ENCODE results near the gene SGSM2. TPM values are rescaled to one million over a fixed set of nuclear protein-coding genes. Genes with fewer than 3 reads are reported as not detected.

SGSM2 gene
- polyA plus RNA-seq, 2 donors, result 51.6 to 149 TPM

DNA sequence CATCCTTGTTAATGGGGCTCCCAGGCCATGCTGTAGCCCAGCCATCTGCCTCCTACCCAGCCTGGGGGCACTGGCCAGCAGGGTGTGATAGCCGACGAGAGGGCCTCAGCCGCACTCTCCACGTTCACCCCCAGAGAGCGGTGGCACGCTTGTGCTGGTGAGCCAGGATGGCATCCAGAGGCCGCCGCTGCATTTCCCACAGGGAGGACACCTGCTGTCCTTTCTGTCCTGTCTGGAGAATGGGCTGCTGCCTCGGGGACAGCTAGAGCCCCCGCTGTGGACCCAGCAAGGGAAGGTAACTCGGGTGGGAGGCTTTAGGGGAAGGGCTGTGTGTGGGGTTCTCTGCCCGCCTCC is 27.4 kb downstream of the SGSM2 start:
- H3K27ac ChIP-seq (ENCODE audit: low read depth in 2 of 2, low read length in 1 of 2), result no peak overlapping the region
- H3K36me3 ChIP-seq (ENCODE audit: control insufficient read depth in 2 of 2, insufficient read depth in 2 of 2, low read length in 1 of 2), result peaks cover 9 to 42% of the 10 kb centered on the region in 2 donors
- peaks cover 0 to 1% of the 10 kb centered on the region in 2 donors for H3K9me3 ChIP-seq (ENCODE audit: control insufficient read depth in 2 of 2, insufficient read depth in 1 of 2, low read depth in 1 of 2, low read length in 1 of 2)
- H3K4me1 ChIP-seq (ENCODE audit: control insufficient read depth in 2 of 2, insufficient read depth in 2 of 2, low read length in 1 of 2), result peaks cover 2 to 7% of the 10 kb centered on the region in 2 donors
- no peak overlapping the region for H3K4me3 ChIP-seq (ENCODE audit: low read depth in 1 of 2, low read length in 2 of 2)
- WGBS, 2 donors, result 92% methylated on average over 12 of the region's 12 CpGs
- H3K27me3 ChIP-seq (ENCODE audit: control insufficient read depth in 1 of 2, insufficient read depth in 2 of 2, low read length in 2 of 2), result no peaks in the 10 kb centered on the region

- 95 to 97% methylated on average over 20 of the region's 20 CpGs for WGBS, 2 donors
- peaks cover 9 to 46% of the 10 kb centered on the region in 2 donors for H3K36me3 ChIP-seq (ENCODE audit: control insufficient read depth in 2 of 2, insufficient read depth in 2 of 2, low read length in 1 of 2)
These were observed 27.8 kb downstream of the SGSM2 start for GRCh38 chr17:2365132-2365531.

GRCh38 chr17:2366747-2367494 is 29.6 kb downstream of the SGSM2 start:
- H3K4me3 ChIP-seq (ENCODE audit: low read depth in 1 of 2, low read length in 2 of 2), result no peak overlapping the region
- H3K27me3 ChIP-seq (ENCODE audit: control insufficient read depth in 1 of 2, insufficient read depth in 2 of 2, low read length in 2 of 2), result no peaks in the 10 kb centered on the region
- H3K36me3 ChIP-seq (ENCODE audit: control insufficient read depth in 2 of 2, insufficient read depth in 2 of 2, low read length in 1 of 2), result peaks cover 13 to 44% of the 10 kb centered on the region in 2 donors
- H3K27ac ChIP-seq (ENCODE audit: low read depth in 2 of 2, low read length in 1 of 2), result no peak overlapping the region
- peaks cover 0 to 7% of the 10 kb centered on the region in 2 donors for H3K4me1 ChIP-seq (ENCODE audit: control insufficient read depth in 2 of 2, insufficient read depth in 2 of 2, low read length in 1 of 2)
- 83 to 87% methylated on average over 26 of the region's 26 CpGs for WGBS, 2 donors
- peaks cover 0 to 1% of the 10 kb centered on the region in 2 donors for H3K9me3 ChIP-seq (ENCODE audit: control insufficient read depth in 2 of 2, insufficient read depth in 1 of 2, low read depth in 1 of 2, low read length in 1 of 2)

More at GRCh38 chr17:2365132-2365531, 27.8 kb downstream of the SGSM2 start:
- Histone ChIP-seq H3K27me3 (ENCODE audit: control insufficient read depth in 1 of 2, insufficient read depth in 2 of 2, low read length in 2 of 2) (no peaks in the 10 kb centered on the region), H3K4me1 (ENCODE audit: control insufficient read depth in 2 of 2, insufficient read depth in 2 of 2, low read length in 1 of 2) (peaks cover 2 to 7% of the 10 kb centered on the region in 2 donors), H3K4me3 (ENCODE audit: low read depth in 1 of 2, low read length in 2 of 2) (no peak overlapping the region), H3K27ac (ENCODE audit: low read depth in 2 of 2, low read length in 1 of 2) (no peak overlapping the region), H3K9me3 (ENCODE audit: control insufficient read depth in 2 of 2, insufficient read depth in 1 of 2, low read depth in 1 of 2, low read length in 1 of 2) (peaks cover 0 to 1% of the 10 kb centered on the region in 2 donors)

DNA sequence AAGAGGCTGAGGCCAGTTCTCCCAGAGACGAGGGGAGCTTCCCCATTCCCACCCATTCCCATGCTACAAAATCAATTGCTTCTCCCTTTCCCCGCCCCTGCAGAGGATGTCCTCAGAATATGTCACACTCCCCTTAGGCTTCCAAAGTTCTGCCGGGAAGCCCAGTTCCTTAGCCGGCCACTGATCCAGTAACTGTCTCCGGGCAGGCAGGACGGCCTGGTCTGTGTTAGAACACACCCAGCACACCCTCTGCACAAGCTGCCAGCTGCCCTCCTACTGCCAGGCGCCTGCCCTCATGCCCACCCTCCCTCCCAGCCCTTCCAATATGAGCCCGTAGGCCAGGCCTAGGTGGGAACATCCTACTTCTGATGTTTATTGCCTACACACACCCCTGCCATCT is 31.1 kb downstream of the SGSM2 start:
- Histone ChIP-seq H3K27me3 (ENCODE audit: control insufficient read depth in 1 of 2, insufficient read depth in 2 of 2, low read length in 2 of 2) (no peaks in the 10 kb centered on the region), H3K4me3 (ENCODE audit: low read depth in 1 of 2, low read length in 2 of 2) (no peak overlapping the region), H3K9me3 (ENCODE audit: control insufficient read depth in 2 of 2, insufficient read depth in 1 of 2, low read depth in 1 of 2, low read length in 1 of 2) (no peaks in the 10 kb centered on the region), H3K27ac (ENCODE audit: low read depth in 2 of 2, low read length in 1 of 2) (no peak overlapping the region), H3K36me3 (ENCODE audit: control insufficient read depth in 2 of 2, insufficient read depth in 2 of 2, low read length in 1 of 2) (peaks cover 13 to 44% of the 10 kb centered on the region in 2 donors), H3K4me1 (ENCODE audit: control insufficient read depth in 2 of 2, insufficient read depth in 2 of 2, low read length in 1 of 2) (peaks cover 0 to 7% of the 10 kb centered on the region in 2 donors)
- WGBS, 2 donors, result 77 to 87% methylated on average over 8 of the region's 8 CpGs

GRCh38 chr17:2369039-2369438 is 31.7 kb downstream of the SGSM2 start:
- H3K36me3 ChIP-seq (ENCODE audit: control insufficient read depth in 2 of 2, insufficient read depth in 2 of 2, low read length in 1 of 2), result peaks cover 13 to 42% of the 10 kb centered on the region in 2 donors

GRCh38 chr17:2369551-2370210 is 32.4 kb downstream of the SGSM2 start:
- H3K27me3 ChIP-seq (ENCODE audit: control insufficient read depth in 1 of 2, insufficient read depth in 2 of 2, low read length in 2 of 2), result no peaks in the 10 kb centered on the region
- no peak overlapping the region for H3K4me3 ChIP-seq (ENCODE audit: low read depth in 1 of 2, low read length in 2 of 2)
- H3K36me3 ChIP-seq (ENCODE audit: control insufficient read depth in 2 of 2, insufficient read depth in 2 of 2, low read length in 1 of 2), result peaks cover 13 to 36% of the 10 kb centered on the region in 2 donors
- H3K9me3 ChIP-seq (ENCODE audit: control insufficient read depth in 2 of 2, insufficient read depth in 1 of 2, low read depth in 1 of 2, low read length in 1 of 2), result no peaks in the 10 kb centered on the region
- peak overlapping the region in 1 of 2 donors; percentile 13 for H3K27ac ChIP-seq (ENCODE audit: low read depth in 2 of 2, low read length in 1 of 2)
- H3K4me1 ChIP-seq (ENCODE audit: control insufficient read depth in 2 of 2, insufficient read depth in 2 of 2, low read length in 1 of 2), result peaks cover 0 to 2% of the 10 kb centered on the region in 2 donors
- WGBS, 2 donors, result 71 to 74% methylated on average over 20 of the region's 20 CpGs

More at GRCh38 chr17:2369039-2369438, 31.7 kb downstream of the SGSM2 start:
- Histone ChIP-seq H3K4me1 (ENCODE audit: control insufficient read depth in 2 of 2, insufficient read depth in 2 of 2, low read length in 1 of 2) (peaks cover 0 to 7% of the 10 kb centered on the region in 2 donors), H3K27me3 (ENCODE audit: control insufficient read depth in 1 of 2, insufficient read depth in 2 of 2, low read length in 2 of 2) (no peaks in the 10 kb centered on the region), H3K27ac (ENCODE audit: low read depth in 2 of 2, low read length in 1 of 2) (peak overlapping the region in 1 of 2 donors; percentile 8), H3K4me3 (ENCODE audit: low read depth in 1 of 2, low read length in 2 of 2) (no peak overlapping the region), H3K9me3 (ENCODE audit: control insufficient read depth in 2 of 2, insufficient read depth in 1 of 2, low read depth in 1 of 2, low read length in 1 of 2) (no peaks in the 10 kb centered on the region)
- WGBS, 2 donors, result 68 to 70% methylated on average over 5 of the region's 5 CpGs

DNA sequence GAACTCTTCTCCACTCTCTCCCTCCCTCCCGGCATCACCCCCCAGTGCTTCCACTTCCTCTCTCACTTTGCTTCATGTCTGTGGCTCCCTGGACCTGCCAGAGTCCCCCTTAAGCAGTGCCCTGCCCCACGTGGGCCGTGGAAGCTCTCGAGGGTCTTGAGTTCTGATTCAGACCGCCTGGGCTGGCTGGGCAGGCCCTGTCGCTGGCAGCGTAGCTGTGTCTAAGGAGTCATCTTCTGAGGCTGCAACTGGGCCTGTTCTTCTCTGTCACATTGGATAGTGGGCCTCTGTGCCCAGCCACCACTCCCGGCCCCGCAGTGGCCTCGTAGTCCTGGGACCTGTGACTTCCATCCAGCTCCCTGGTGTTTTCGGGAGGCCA is 32.9 kb downstream of the SGSM2 start:
- Histone ChIP-seq H3K9me3 (ENCODE audit: control insufficient read depth in 2 of 2, insufficient read depth in 1 of 2, low read depth in 1 of 2, low read length in 1 of 2) (no peaks in the 10 kb centered on the region), H3K27ac (ENCODE audit: low read depth in 2 of 2, low read length in 1 of 2) (no peak overlapping the region), H3K4me1 (ENCODE audit: control insufficient read depth in 2 of 2, insufficient read depth in 2 of 2, low read length in 1 of 2) (peaks cover 0 to 2% of the 10 kb centered on the region in 2 donors), H3K27me3 (ENCODE audit: control insufficient read depth in 1 of 2, insufficient read depth in 2 of 2, low read length in 2 of 2) (no peaks in the 10 kb centered on the region), H3K4me3 (ENCODE audit: low read depth in 1 of 2, low read length in 2 of 2) (no peak overlapping the region), H3K36me3 (ENCODE audit: control insufficient read depth in 2 of 2, insufficient read depth in 2 of 2, low read length in 1 of 2) (peaks cover 11 to 31% of the 10 kb centered on the region in 2 donors)
- 83 to 87% methylated on average over 11 of the region's 11 CpGs for WGBS, 2 donors

DNA sequence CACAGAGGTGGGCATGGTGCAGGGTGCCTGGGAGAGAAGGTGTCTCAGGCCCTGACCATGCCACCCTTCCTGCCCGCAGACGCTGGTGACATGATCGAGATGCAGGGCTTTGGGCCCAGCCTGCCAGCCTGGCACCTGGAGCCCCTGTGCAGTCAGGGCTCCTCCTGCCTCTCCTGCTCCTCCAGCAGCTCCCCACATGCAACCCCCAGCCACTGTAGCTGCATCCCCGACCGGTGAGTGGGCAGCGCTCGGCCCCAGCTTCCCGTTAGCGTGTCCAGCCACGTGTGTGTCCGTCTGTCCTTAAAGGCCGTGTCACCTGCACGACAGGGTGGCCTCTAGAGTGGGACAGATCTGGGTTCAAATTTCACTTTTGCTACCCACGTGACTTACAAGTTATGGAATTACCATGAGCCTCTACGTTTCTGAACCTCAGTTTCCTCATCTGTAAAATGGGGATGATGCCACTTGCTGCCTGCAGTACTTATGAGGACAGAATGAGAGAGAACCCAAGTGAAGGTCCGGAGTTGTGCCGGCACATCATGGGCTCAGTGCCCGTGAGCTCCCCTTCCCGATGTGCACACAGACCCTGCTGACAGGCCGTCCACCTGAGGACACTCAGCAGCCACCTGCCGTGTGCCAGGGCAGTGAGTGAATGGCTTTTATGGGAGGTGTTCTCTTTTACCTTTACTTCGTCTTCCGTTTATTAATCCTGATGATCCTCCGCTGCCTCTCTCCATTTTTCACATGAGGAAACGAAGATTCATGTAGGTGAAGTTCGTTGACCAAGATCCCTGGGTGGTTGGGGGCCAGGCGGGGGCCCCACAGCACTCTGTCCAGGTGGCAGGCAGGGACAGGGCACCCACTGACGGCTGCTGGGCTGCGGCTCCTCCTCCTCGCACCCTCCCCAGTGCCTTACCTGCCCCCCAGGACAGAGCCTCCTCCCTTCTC is 34.2 kb downstream of the SGSM2 start:
- H3K27ac ChIP-seq (ENCODE audit: low read depth in 2 of 2, low read length in 1 of 2), result no peak overlapping the region
- WGBS, 2 donors, result 93 to 94% methylated on average over 30 of the region's 30 CpGs
- no peaks in the 10 kb centered on the region for H3K9me3 ChIP-seq (ENCODE audit: control insufficient read depth in 2 of 2, insufficient read depth in 1 of 2, low read depth in 1 of 2, low read length in 1 of 2)
- peaks cover 0 to 7% of the 10 kb centered on the region in 2 donors for H3K4me1 ChIP-seq (ENCODE audit: control insufficient read depth in 2 of 2, insufficient read depth in 2 of 2, low read length in 1 of 2)
- no peak overlapping the region for H3K4me3 ChIP-seq (ENCODE audit: low read depth in 1 of 2, low read length in 2 of 2)
- peaks cover 9 to 35% of the 10 kb centered on the region in 2 donors for H3K36me3 ChIP-seq (ENCODE audit: control insufficient read depth in 2 of 2, insufficient read depth in 2 of 2, low read length in 1 of 2)
- no peaks in the 10 kb centered on the region for H3K27me3 ChIP-seq (ENCODE audit: control insufficient read depth in 1 of 2, insufficient read depth in 2 of 2, low read length in 2 of 2)

DNA sequence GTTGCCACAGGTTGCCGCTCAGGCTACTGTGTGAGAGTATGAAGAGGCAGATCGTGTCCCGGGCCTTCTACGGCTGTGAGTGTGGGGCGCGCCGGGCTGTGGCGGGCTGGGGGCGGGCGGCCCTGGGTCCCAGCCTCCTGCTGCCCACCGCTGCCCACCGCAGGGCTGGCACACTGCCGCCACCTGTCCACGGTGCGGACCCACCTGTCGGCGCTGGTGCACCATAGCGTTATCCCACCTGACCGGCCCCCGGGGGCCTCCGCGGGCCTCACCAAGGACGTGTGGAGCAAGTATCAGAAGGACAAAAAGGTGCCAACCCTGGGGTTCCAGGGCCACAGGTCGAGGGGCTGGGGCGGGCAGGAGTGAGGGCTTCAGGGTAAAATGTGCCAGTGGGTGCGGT is 34.9 kb downstream of the SGSM2 start:
- Histone ChIP-seq H3K4me1 (ENCODE audit: control insufficient read depth in 2 of 2, insufficient read depth in 2 of 2, low read length in 1 of 2) (peaks cover 0 to 7% of the 10 kb centered on the region in 2 donors), H3K27me3 (ENCODE audit: control insufficient read depth in 1 of 2, insufficient read depth in 2 of 2, low read length in 2 of 2) (no peaks in the 10 kb centered on the region), H3K36me3 (ENCODE audit: control insufficient read depth in 2 of 2, insufficient read depth in 2 of 2, low read length in 1 of 2) (peaks cover 13 to 36% of the 10 kb centered on the region in 2 donors), H3K4me3 (ENCODE audit: low read depth in 1 of 2, low read length in 2 of 2) (no peak overlapping the region), H3K9me3 (ENCODE audit: control insufficient read depth in 2 of 2, insufficient read depth in 1 of 2, low read depth in 1 of 2, low read length in 1 of 2) (no peaks in the 10 kb centered on the region), H3K27ac (ENCODE audit: low read depth in 2 of 2, low read length in 1 of 2) (no peak overlapping the region)
- WGBS, 2 donors, result 95 to 98% methylated on average over 21 to 26 of the region's 26 CpGs
